Eye (tissue), 1 donor: ENCODE data around the gene AHCYL1.
A peak's percentile ranks its signal among the peaks of the same experiment; 100 is the strongest.
"Not testable (repeated sequence)": the region's sequence is repeated elsewhere in the genome, so short reads cannot be mapped to it uniquely, and the experiment has no call there.

Experiments used
- DNase-seq: peaks from one replicate; pipeline ENCODE4 v3.0.0-alpha.2; 2015

Gene AHCYL1

DNA sequence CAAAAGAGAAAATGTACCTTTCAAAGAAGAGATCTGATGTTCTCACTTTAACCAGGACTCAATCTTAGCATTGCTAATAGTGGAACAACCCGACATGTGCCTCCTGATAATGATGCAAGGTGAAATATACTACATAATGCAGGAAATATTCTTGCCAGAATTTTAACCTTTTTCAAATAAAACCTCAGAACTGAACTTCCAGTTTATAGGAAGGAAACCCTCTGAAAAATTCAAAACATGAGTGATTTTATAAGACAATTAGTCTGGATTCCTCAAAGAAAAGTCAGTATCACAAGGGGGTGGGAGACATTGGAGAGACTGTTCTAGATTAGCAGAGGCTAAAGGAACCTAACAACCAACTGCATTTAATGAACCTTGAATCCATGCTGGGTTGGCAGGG, 18.1 kb downstream of the AHCYL1 start:
- DNase-seq: no peak

DNA sequence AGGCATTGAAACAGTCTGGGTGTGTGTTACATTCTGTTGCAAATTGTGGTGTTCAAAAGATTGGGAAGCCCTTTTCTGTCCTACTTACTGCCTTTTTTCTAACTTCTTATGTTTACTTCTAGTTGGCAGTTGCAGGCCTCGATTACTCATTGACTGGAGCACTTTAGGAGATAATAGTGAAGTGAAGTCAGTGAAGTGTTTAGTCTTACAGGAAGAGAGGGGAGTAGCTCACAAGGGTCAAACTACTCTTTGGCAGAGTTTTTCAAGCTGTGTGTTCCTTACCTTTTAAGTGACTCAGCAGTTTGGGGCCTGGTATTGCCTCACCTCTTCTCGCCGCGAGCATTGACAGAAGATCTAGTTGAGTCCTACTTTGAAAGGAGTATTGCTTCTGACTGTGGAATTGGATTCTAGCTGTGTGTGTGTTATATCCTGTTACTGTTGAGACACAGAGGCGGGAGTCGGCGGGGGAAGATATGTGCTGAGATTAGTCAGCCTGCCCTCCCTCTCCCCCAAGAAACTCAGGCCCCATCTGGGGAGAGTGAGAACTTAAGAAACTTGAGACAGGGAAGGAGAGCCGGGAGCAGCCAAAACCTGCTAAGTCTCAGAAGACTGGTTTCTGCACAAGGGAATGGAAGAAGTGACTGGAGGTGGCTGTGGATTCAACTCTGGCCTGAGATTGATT, 19.3 kb downstream of the AHCYL1 start:
- DNase-seq: peak; percentile 62

DNA sequence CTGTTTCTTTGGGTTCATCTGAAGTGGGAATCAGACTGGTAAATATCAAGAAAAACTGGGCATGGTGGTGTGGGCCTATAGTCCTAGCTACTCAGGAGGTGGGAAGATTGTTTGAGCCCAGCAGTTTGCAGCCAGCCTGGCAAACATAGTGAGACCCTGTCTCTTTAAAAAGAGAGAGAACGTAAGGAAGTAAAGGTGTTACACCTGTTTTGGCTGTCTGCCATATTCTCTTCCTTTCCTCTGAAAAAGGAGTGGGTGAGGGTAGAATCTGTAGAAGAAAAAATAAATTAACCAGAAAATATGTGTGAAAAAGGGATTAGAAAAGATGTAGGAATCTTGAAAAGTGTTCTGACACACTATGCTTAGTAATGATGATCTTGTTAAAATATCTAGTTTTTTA, 20.0 kb downstream of the AHCYL1 start:
- no peak for DNase-seq

DNA sequence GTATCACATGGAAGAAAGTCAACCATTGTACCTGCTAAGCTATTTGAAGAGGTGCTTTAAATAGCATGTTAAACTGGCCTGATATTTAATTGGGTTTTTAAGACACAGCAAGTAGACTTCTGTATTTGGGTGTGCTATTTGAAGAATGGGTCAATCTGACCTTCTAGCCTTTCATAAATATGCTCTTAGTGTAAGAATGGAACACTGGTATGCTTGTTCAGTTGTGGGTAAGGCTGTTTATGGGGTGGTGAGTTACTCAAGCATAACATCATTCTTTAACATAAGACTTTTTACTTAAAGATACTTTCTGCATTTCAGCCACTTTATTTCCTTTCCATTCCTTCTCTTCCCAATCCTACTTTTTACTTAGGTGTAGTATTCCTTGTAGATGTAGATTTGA, 21.4 kb downstream of the AHCYL1 start:
- no peak for DNase-seq

DNA sequence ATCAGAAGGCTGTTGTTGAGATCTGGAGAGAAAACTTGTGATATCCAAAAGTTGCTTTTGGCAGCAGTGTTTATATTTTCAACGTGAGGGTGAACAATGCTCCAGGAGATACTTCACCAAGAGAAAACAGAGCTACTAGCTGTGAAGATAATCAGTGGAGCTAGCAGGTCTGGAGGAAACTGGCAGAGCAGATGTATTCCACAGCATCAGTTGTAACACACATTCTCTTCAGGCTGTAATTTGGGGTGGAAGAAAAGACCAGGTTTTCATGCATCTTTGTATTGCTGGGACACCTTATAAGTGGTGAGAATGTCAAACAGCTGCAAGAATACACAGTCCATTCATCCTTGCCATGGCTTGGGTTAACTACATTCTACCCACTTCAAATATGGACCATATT, 22.0 kb downstream of the AHCYL1 start:
- no peak for DNase-seq

DNA sequence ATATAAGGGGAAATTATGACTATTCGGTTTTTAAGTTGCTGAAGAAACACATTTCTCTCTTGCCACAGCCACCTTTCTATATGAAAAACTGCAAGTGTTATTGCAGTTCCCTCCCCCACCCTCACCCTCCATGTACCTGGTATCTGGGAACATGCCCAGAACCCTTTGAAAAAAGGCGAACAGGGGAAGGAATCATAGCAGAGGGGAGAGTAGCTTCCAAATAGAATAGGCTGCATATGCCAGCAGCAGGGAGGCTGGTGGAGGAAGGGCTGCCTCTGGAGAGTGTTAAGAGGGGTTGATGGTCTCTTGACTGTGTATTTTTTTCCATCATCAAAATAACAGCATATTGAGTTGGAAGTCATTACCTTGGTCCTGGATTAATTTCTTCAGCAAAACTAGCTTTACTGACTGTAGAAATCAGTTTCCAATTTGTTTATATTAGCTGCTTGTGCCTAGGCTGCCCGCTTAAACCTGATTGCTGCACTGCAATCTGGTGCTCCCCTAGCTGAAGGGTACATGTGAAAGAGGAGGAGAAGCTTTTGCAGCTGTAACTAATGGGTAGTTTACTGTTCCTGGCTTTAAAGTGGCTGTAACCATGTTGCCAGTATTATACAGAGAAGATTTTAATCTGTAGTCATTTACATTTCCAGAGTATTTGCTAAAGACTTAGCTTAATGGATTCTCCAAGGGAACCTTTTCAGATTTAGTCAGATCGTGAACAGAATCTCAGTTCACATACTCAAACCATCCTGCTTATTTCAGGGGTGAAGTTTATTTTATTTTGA, 22.7 kb downstream of the AHCYL1 start:
- DNase-seq: no peak

DNA sequence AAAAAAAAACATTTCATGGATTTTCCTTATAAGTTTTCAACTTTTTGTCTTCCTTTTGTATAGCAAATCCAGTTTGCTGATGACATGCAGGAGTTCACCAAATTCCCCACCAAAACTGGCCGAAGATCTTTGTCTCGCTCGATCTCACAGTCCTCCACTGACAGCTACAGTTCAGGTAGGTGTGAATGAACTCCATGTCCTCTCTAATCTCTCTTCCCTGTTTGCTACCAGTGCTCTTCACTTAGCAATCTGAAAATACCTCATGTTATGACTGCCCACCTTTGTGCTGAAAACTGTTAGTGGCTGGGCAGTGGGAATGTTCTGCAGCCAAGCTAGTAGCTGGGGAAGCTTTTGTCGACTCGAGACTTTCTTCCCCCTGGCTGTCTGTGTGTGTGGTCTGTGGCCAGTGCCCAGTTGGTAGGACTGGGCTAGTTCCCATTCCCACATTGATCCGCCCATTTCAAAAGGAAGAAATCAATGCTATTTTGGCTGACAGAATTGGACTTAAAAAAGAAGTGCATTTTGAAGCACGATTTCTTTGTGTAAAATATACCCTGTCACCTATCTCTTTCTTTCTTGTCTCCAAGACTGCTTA, 24.5 kb downstream of the AHCYL1 start:
- DNase-seq: no peak

DNA sequence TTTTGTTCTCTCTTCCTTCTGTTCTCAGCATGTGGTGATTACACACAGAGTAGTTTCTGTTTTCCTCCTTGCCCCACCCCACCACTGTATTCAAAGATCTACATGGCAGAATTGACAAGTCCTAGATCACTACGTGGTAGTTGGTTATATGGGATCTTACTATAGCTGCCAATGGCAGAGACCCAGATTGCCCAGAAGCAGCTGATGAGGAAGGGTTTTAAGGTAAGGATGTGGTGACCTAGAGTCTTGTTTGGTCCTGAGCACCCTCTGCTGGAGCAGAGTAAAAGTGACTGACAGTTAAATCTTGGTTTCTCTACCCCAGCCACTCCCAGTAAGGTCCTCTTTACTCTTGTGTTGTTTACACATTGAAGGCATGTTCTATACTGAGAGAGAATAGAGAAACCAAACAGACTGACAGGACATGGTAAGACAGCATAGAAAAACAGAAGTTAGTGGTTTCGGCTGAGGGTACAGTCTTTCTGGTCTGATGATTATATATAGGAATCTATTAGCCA, 27.0 kb downstream of the AHCYL1 start:
- peak; percentile 42 for DNase-seq

DNA sequence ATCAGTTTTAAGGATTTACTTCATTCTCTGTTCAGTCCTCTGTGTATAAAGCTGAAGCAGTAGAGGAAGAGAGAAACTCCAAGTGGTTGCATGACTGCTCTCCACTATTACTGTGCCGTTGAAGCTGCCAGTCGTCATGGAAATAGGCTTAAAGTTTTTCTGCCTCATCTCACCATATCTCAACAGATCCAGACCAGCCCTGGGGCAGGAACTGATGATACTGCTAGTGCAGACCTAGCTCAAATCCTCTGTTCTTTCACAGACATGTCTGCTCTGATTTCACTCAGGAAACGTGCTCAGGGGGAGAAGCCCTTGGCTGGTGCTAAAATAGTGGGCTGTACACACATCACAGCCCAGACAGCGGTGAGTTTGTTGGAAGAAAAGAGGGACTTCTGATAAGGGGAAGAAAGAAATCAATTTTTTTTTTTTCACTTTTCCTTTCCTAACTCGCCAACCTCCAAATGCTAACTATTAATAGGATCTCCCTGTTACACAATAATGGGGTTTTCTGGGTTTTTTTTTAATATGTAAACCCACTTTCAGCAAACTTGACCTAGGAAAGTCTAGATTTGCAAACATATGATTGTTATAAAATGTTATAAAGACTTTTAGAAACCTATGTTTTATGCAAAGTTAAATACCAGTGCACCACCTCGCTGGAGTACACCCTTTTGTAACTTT, 27.7 kb downstream of the AHCYL1 start:
- DNase-seq: no peak

DNA sequence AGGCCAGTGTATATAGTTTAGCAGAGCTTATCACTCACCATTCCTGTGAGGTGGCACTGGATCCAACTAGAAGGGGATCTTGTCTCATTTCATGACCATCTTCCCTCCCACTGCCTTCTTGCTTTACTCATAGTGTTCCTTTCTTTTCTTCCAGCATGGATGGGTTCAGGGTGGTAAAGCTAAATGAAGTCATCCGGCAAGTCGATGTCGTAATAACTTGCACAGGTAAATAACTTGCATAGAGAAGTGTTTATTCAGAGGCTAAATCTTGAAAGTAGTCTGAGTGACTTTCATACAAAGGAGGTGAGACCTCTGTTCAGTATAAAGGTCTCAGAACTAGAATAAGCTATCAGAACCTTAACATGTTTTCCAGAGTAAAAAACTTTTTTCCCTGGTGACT, 33.2 kb downstream of the AHCYL1 start:
- no peak for DNase-seq

DNA sequence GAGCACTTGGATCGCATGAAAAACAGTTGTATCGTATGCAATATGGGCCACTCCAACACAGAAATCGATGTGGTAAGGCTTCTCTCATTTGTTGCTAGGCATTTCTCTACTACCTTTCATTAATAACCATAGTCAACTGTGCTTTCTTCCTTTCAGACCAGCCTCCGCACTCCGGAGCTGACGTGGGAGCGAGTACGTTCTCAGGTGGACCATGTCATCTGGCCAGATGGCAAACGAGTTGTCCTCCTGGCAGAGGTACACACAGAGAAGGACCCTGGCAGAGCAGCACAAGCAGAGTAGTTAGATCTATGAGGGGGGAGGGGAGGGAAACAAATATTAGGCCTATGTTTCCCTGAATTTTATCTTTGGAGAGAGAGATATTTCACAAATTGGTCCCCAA, 33.8 kb downstream of the AHCYL1 start:
- DNase-seq: no peak

DNA sequence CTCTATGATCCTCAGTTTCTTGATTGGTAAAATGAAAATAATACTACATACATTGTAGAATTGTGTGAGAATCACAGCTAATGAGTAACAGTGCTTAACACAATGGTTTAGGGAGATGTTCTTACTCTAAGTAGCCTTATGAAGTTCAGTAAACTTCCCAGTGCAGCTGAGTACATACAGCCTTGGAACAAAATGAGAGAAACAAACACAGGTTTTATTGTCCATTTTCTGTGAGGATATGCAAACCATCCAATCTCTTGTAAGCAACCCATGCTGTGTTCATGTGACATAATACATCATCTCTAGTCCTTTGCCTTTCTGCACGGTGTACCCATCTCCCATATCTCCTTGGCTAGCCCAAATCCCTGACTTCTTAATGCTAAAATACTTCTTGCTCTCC, 35.2 kb downstream of the AHCYL1 start:
- DNase-seq: no peak

DNA sequence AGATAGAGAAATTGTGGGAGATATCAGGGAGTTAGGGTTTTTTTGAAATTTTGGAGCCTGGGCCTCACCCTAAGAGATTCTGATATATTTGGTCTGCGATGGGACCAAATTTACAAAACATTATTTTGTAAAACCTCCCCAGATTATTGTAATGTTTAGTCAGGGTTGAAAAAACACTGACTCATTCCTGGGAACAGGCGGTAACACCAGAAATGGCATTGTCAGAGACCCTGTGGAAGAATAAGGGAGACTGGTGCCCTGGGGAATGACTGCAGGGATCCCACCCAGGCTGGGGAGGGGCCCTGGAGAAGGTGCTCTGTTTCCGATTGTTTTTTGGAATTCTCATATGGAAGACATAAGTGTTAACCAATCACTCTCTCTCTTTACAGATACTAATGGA, 36.7 kb downstream of the AHCYL1 start:
- DNase-seq: no peak

DNA sequence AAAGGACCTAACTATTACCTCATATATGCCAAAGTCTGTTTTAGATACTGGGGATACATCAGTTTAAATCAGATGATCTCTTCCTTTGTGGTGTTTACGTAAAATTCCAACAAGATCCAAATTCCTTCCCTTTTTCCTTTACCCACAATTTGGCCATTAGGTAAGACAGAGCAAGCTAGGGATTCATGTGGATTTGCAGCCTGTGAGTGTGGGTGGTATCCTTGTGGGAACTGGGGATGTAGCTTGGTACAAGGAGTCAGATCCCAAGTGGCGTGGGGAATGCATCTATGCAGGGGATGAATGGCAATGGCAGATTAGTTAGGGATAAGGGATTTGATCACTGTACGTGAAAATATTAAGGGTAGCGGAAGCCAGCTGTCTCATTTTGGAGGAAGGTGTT, 40.0 kb downstream of the AHCYL1 start:
- no peak for DNase-seq

DNA sequence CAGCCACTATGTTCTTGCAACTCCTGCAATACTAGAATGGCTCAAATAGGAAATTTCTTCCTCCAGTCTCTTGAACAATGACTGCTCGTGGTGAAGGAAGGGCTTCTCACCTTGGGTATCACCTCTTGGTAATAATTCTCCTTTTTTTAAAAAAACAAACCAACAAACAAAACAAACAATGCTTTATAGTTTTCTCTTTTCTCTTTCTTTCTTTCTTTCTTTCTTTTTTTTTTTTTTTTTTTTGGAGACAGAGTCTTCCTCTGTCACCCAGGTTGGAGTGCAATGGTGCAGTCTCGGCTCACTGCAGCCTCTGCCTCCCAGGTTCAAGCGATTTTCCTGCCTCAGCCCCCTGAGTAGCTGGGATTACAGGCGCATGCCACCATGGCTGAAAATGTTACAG, 46.1 kb downstream of the AHCYL1 start:
- DNase-seq: not testable (repeated sequence)

DNA sequence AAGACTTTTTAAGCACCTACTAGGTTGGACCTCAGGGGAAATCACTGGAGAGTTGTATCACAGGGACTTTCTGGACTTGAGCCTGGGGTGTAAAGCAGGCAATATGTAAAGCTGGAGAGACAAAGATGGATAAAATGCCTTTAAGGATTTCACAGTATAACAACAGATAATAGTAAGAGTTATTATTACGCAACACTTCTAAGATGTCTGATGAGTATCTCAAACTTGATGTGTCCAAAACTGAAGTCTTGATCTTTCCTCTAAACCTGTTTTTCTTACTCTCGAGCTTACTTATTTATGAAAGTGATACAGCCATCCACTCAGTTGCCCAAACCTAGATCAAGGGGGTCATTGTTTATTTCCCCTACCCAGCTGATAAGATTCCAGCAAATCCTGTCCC, 47.8 kb downstream of the AHCYL1 start:
- DNase-seq: no peak

DNA sequence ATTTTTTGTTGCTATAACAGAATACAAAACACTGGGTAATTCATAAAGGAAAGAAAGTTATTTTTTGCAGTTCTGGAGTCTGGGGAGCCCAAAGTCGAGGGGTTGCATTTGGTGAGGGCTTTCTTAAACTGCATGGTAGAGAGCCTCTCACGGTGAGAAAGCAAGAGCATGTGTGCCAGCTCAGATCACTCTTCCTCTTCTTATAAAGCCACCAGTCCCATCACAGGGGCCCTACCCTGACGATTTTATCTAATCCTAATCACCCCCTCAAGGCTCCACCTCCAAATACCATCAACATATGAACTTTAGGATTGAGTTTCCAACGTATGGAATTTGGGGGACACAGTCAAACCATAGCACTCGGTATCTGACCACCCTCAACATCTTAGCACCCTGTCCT, 48.9 kb downstream of the AHCYL1 start:
- no peak for DNase-seq

DNA sequence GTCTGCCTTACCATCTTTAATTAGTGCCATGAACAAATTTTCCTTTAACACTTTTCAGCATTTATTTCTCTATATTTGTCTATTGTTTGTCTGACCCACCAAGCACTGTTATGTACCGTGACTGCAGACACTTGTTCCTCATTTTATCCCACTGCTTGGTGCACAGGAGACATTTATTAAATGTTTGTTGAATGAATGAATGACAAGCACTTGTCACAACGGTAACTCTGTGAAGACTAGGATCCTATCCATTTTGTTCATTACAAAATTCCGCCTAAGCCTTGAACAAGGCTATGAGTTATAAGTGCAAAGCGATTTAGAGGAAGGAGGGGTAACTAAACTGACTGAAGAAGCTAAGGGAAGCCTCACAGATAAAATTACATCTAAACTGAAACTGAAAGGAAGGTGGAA, 49.5 kb downstream of the AHCYL1 start:
- DNase-seq: no peak

DNA sequence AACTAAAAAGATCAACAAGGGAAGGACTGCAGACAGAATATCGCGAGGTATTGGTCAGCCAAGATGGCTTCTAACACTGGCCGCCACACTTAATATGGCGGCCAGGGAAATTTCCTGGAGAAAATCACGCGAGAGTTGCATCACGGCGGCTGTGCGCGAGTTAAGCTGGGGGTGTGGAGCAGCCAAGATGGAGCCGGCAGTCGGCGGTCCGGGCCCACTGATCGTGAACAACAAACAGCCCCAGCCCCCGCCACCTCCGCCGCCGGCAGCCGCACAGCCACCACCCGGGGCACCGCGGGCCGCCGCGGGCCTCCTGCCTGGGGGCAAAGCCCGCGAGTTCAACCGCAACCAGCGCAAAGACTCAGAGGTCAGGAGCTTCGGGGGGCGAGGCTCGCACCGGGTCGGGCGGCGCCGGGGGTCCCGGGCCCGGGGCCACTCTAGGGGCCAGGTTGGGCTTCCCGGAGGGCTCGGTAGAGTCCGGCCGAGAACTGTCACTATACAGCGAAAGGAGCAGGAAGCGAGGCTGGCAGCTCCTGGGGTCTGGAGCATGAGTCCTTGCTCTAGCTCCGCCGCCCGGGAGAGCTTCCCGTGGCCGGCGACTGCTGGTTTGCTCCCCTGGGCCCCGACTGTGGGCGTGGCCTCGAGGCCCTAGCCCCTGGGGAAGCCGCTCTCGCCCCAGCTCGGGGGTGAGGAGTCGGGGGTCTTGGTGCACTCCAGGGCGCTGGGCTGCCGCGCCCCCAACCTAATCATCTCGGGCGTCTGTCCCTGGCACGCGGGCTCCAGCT, 50.1 kb downstream of the AHCYL1 start, which contains the start of gene STRIP1:
Gene STRIP1 (plus strand): TSS at position 174 of the 785 bp plus-strand sequence. CDS start 14 bp downstream, at position 188.
- peak; percentile 98 for DNase-seq

DNA sequence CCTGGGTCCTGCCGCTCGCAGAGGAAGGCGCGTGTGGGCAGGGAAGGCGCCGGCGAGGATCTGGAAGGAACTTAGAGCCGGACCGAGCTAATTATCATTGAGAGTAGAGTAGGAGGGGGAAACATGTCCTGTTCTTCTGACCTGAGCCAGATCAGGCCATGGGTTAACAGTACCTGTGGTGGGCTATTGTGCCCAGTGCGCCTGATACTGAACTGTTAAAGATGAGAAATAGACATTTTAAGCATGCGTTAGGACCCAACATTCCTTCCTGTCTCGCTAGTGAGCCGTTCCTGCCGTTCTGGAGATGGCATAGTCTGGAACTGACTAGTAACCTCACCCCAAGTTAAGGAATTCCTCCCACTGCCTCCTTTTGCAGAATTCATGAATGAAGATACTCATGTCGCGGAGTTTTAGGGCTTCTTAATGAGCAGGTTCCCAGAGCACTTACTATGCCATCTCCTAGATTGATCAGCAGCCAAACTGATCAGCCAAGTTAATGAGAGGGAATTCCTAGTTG, 50.7 kb downstream of the AHCYL1 start:
- DNase-seq: no peak

DNA sequence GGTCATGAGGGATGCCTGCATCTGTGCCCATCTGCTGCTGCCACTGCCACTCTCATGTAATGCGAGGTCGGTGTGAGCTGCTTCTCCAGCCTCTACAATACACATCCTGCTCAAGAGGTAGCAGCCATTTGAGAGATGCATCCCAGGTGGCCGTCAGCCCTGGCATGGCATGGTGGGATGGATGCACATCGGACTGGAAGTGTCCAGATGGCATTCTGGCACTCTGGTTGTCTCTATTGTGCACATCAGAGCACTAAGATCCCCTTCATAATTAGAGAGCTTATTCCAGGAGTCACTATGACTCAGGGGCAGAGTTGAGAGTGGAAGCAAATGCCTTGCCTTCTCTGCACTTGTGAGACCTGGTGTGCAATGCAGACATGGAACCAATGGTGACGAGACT, 53.7 kb downstream of the AHCYL1 start:
- no peak for DNase-seq

DNA sequence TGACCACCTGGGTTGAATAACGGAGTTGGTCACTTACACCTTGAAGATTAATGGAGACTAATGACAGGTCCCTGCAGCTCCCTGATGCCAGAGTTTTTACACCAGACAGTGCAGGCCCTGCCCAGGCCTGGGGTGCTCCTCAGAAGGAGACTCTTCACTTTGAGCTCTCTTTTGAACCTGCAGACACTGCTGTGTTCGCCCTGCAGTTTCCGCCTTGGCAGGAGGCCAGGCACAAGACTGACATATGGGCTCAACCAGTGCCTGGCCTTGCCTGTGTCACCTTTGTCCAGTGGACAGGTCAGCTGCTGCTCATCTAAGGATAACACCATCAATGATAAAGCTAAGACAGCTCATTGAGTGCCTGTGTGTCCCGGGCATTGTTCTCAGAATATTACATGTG, 55.1 kb downstream of the AHCYL1 start:
- DNase-seq: no peak
